GM18909 (cell line): ENCODE results near the gene BCOR.

Source experiments
- ATAC-seq: cut with Tn5 transposase; IDR thresholded peaks from one replicate; pipeline ENCODE4 v1.9.1; 2021; ENCODE audit warnings: mild to moderate bottlenecking; ENCODE audit not compliant: unreplicated experiment, poor library complexity

BCOR gene

GRCh38 chrX:40087425-40088298 is 10.1 kb downstream of the BCOR start:
- ATAC-seq = no peak

GRCh38 chrX:40086569-40087335 is 11.0 kb downstream of the BCOR start:
- ATAC-seq = no peak

GRCh38 chrX:40085714-40086113 is 12.0 kb downstream of the BCOR start:
- ATAC-seq = no peak

GRCh38 chrX:40085102-40085551 is 12.6 kb downstream of the BCOR start:
- no peak for ATAC-seq

GRCh38 chrX:40084471-40085101 is 13.2 kb downstream of the BCOR start:
- no peak for ATAC-seq

- no peak for ATAC-seq
Observed at GRCh38 chrX:40083979-40084359, 13.8 kb downstream of the BCOR start.

- ATAC-seq = no peak
Observed at GRCh38 chrX:40083120-40083978, 14.4 kb downstream of the BCOR start.

- no peak for ATAC-seq
Observed at GRCh38 chrX:40082447-40083119, 15.2 kb downstream of the BCOR start.

GRCh38 chrX:40081679-40082068 is 16.1 kb downstream of the BCOR start:
- no peak for ATAC-seq

GRCh38 chrX:40080894-40081678 is 16.7 kb downstream of the BCOR start:
- ATAC-seq = no peak

GRCh38 chrX:40079572-40079971 is 18.2 kb downstream of the BCOR start:
- ATAC-seq = no peak

- no peak for ATAC-seq
Observed at GRCh38 chrX:40078489-40079227, 19.1 kb downstream of the BCOR start.

- ATAC-seq = no peak
Observed at GRCh38 chrX:40077906-40078305, 19.9 kb downstream of the BCOR start.

- ATAC-seq = no peak
Observed at GRCh38 chrX:40076750-40077575, 20.8 kb downstream of the BCOR start.

- no peak for ATAC-seq
Observed at GRCh38 chrX:40074959-40075332, 22.8 kb downstream of the BCOR start.

GRCh38 chrX:40074080-40074958 is 23.4 kb downstream of the BCOR start:
- no peak for ATAC-seq
